Stimulated activated CD4-positive, alpha-beta T cell treated with anti-CD3 and anti-CD28 coated beads, Interleukin-15, amount 100 ng/mL, for 48 hours (primary cell): ENCODE measurements around the gene RBM33.

ENCODE experiments used
- DNase-seq, 2 donors: peaks; one replicate each; pipeline ENCODE4 v3.0.0-alpha.2; 2020; ENCODE audit warnings: low read depth in 2 of 2

Gene RBM33

GRCh38 chr7:155694851-155695250 is 50.4 kb downstream of the RBM33 start:
- DNase-seq: no peak

- no peak for DNase-seq
These were observed 52.3 kb downstream of the RBM33 start for GRCh38 chr7:155696747-155697146.

GRCh38 chr7:155698633-155699032 is 54.2 kb downstream of the RBM33 start:
- DNase-seq: no peak

- no peak for DNase-seq
These were observed 54.7 kb downstream of the RBM33 start for GRCh38 chr7:155699180-155699579.

- DNase-seq: no peak
These were observed 56.4 kb downstream of the RBM33 start for GRCh38 chr7:155700847-155701246.

GRCh38 chr7:155701972-155702544 is 57.6 kb downstream of the RBM33 start:
- no peak for DNase-seq

GRCh38 chr7:155702616-155703015 is 58.2 kb downstream of the RBM33 start:
- no peak for DNase-seq

GRCh38 chr7:155705623-155706360 is 61.3 kb downstream of the RBM33 start:
- DNase-seq: no peak

- DNase-seq: no peak
These were observed 61.9 kb downstream of the RBM33 start for GRCh38 chr7:155706376-155706775.

GRCh38 chr7:155709453-155709852 is 65.0 kb downstream of the RBM33 start:
- DNase-seq: no peak

GRCh38 chr7:155710031-155710430 is 65.6 kb downstream of the RBM33 start:
- no peak for DNase-seq

GRCh38 chr7:155710530-155710929 is 66.1 kb downstream of the RBM33 start:
- no peak for DNase-seq

- DNase-seq: no peak
These were observed 66.6 kb downstream of the RBM33 start for GRCh38 chr7:155711081-155711480.

- no peak for DNase-seq
These were observed 68.9 kb downstream of the RBM33 start for GRCh38 chr7:155713384-155713783.

- DNase-seq: no peak
These were observed 70.2 kb downstream of the RBM33 start for GRCh38 chr7:155714702-155715101.

GRCh38 chr7:155715111-155715805 is 70.8 kb downstream of the RBM33 start:
- no peak for DNase-seq

- DNase-seq: no peak
These were observed 72.7 kb downstream of the RBM33 start for GRCh38 chr7:155717010-155717744.

- no peak for DNase-seq
These were observed 76.6 kb downstream of the RBM33 start for GRCh38 chr7:155721056-155721455.

- no peak for DNase-seq
These were observed 77.7 kb downstream of the RBM33 start for GRCh38 chr7:155722118-155722517.

GRCh38 chr7:155722936-155723335 is 78.5 kb downstream of the RBM33 start:
- no peak for DNase-seq

- no peak for DNase-seq
These were observed 80.0 kb downstream of the RBM33 start for GRCh38 chr7:155724327-155725005.

GRCh38 chr7:155725006-155725355 is 80.5 kb downstream of the RBM33 start:
- no peak for DNase-seq
